SHP77 treated with DMSO at 0.1 percent for 48 hours (cell line): ENCODE data around the gene OXCT1.
A peak's percentile ranks its signal among the peaks of the same experiment; 100 is the strongest.
"Not testable (repeated sequence)": the region's sequence is repeated elsewhere in the genome, so short reads cannot be mapped to it uniquely, and the experiment has no call there.

ENCODE experiments used
- DNase-seq: peaks from one replicate; lab custom pipeline; 2025; lab: John Stamatoyannopoulos, UW

The OXCT1 gene

DNA sequence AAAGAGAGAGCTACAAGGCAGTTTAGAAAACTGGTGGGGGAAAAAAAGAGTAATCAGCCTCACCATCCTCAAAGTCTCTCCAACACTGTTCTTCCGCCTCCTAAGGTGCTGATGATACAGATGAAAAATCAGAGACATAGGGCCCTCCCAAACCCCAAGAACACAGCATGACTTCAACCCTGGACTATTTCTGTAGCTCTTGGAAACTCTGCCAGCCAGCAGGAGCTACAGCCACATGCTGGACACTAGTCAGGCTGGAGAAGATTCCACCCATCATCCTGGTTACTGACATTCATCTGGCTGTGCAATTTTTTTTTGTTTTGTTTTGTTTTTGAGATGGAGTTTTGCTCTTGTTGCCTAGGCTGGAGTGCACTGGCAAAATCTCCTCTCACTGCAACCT is 42.4 kb downstream of the OXCT1 start:
- DNase-seq, result no peak

DNA sequence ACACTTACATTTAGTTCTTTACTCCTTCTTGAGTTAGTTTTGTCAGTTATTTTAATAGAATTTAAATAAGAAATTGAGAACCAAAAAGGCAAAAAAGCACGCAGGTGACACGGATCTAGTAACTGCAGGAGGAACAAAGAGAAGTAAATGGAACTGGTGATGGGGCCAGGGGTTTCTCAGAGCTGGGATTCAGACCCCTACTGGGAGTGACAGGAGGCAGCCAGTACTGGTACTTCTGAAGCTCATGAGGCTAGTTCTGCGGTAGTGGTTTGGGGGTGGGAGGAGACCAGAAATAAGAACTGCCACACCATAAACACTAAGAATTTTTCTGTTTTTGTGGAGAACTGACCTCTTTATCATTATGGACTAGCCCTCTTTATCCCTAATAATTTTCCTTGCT is 48.2 kb downstream of the OXCT1 start:
- DNase-seq, result no peak

DNA sequence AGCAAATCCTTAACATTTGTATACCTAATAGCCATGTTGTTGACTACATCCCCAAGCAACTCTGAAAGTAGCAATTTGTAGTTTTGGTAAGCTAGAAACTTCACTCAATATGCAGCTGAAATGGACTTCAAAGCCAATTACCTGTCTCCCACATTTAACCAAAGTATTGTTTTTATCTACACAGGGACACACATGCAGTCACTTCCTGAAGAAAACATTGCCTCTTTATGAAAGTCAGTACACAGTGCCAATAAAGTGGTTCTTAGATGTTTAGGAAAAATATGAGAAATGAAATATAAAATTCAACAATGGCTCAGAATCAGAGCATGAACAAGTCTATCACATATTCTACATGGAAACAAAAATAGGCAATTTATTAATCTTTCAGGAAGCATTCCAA is 49.2 kb downstream of the OXCT1 start:
- DNase-seq, result no peak

DNA sequence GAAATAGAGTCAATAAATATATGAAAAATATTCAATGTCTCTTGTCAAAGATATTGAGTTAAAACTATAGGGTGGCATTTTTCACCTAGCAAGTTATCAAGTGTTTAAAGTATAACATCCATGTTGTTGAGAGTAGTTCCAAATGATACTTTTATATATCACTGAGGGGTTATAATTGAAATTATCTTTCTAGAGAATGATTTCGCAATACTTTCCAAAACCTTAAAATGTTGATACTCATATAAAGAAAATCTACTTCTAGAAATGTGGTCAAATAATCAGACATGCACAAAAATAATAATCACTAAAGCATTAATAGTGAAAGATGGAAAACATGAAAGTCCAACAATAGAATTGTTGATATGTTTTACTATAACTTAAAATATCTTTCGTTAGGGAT is 50.1 kb downstream of the OXCT1 start:
- DNase-seq, result no peak

DNA sequence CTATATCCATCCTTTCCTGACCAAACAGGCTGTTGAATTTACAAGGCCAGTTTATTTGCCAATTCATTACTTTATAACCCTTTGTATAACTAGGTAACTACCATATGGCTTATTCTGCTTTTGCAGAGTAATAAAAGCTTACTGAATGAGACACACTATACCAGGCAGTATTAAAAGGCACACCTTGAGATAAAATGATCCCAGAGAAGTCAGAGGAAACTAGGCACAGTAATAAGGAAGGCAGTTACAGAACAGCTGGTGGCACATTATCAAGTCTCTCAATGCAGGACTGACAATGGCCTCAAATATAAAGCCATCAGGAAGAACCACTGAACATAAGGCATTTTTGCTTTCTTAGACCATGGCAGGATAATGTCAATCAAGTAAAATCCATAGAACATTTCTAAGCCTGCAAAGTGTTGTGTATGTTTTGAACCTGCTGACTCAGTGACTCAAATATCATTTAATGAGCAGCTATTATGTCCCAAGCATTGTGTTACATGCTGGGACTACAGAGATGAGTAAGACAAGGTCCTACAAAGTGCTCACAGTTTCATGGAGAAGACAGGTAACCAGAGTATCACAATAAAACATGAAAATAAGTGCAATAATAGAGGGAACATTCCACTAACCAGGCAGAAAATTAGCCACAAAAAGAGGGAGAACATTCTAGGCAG is 52.5 kb downstream of the OXCT1 start:
- no peak for DNase-seq

DNA sequence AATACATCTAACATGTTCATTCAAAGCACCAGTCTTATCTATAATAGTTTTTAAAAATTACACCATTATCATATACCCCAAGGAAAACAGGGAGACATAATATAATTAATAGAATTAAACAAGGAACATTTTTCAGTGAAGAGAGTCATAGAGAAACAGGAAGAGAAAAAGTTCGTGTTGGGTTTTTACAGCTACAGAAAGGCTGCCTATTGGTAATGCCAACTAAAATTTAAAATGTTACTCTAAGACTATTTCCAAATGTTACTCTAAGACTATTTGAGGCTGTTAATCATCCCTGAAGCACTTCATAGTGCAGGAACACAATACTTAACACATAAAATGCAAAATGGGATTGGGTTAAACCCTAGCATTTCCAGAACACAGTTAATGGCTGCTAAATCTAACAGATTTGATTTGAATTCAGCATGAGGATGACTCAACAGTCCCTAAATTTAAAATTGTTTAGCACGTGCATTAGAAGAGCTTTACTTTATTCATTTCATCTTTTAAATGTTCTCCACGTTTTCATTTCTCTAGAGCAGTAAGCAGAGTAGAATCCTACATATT is 54.5 kb downstream of the OXCT1 start:
- DNase-seq, result no peak

DNA sequence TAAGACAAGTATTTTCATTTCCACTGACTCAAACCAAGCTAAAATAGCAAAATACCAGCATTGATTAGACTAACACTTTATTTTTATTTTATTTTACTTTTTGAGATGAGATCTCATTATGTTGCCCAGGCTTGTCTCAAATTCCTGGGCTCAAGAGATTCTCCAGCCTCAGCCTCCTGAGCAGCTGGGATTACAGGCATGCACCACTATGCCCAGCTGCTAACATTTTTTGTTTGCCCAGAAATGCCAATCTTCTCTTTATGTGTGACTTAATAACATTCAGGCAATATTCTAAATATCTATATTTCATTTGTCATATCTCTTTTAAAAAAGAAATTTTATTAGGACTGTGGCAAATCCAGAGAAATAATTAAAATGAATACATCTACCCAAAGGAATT is 55.0 kb downstream of the OXCT1 start:
- DNase-seq, result no peak

DNA sequence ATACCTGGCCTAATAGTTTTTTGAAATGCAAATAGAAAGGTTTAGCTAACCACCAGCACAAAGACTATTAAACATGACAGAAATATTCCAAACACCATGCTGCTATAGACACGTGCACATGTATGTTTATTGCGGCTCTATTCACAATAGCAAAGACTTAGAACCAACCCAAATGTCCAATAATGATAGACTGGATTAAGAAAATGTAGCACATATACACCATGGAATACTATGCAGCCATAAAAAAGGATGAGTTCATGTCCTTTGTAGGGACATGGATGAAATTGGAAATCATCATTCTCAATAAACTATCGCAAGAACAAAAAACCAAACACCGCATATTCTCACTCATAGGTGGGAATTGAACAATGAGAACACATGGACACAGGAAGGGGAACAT is 55.9 kb downstream of the OXCT1 start:
- not testable (repeated sequence) for DNase-seq

DNA sequence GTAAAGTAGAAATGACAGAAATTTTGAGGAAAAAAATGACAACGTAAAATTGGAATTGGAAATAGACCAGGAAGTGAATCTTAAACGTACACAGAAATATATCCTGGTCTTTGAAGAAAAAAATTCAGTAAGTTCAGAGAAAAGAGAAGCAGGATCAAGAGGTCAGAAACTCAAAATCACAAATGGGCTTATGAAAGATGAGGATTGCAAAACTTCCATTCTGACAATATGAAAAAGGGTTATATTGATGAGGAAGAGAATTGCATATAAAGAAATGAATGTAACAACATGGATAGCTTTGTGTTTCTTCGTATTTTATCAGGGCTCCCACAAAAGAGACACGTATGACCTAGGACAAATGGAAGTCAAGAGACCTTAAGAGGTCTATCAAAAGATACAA is 58.1 kb downstream of the OXCT1 start:
- DNase-seq, result no peak

DNA sequence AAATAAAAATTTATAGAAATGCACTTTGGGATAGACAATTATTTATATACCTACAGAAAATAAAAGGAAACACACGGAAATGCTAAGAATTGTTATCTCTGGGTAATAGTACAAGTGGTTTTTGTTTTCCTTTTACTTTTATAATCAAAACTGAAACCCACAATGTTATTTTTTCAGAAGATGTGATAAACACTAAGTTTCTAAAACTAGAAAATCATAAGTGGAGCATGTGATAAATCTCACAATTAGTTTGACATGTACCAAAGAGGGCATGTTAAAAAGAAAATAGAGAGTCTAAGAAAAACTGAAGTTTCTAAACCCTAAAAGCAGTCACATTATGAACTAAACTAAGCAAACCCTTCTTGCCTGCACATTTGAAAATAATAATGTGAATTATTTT is 61.1 kb downstream of the OXCT1 start:
- DNase-seq, result no peak

DNA sequence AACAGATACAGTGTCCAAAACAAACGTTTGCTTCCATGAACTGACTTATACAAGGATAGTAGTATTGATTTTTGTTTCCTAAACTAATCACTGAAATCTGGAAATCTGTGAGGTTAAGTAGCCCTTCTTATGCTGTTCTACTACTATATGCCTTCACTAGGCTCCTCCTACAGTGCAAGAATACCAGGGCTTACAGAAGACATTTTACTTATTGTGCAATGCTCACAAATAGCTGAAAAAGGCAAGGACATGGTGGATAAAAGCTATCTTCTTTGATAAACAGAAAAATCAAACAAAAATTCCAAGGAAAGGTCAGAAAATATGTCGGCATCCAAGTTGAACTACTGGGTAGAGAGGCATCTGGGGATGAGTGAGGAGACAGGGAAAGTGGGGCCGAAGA is 61.9 kb downstream of the OXCT1 start:
- DNase-seq, result no peak

DNA sequence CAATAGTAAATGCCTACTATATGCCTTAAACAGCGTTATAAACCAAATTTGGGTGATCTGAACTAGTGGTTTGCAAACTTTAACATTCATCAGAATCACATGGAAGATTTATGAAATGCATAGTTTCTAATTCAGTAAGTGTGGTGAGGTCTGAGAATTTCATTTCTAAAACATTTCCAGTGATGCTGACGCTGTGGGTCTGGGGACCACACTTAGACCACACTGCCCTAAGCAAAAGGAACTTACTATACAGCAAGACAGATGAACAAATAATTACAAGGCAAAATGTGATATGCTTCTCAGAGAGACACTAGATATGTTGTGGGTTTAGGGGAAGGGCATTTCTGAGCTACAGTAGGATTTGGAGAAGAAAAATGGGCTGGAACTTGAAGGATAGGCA is 72.6 kb downstream of the OXCT1 start:
- DNase-seq, result no peak

DNA sequence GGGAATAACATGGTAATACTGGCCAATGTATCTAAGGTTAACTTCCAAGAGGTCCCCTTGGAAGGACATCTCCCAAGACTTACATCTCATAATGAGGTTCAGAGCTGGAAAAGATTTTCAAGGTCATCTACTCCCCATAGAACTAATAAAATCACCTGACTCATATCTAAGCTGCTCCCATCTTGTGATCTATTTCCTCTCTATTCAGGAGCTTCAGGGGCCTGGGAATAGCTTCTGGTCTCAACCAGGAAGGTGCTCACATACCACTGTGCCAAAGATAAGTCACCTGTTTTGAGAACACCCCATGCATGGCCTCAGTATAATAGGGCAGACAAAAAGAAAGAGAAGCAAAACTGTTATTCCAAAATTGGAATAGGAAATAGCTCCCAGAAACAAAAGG is 74.2 kb downstream of the OXCT1 start:
- no peak for DNase-seq

DNA sequence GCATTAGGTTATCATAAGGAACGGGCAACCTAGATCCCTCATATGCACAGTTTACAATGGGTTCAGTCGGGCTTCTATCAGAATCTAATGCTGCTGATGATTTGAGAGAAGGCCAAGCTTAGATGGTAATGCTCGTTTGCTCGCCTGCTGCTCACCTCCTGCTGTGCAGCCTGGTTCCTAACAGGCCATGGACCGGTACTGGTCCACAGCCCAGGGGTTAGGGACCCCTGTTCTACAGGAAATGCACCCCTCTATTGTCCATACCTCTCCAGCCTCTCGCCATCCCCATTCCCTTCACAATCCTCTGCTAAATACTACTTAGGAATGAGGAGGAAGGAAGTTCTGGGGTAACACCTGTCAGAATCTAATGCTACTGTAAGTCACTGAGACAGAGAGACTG is 75.1 kb downstream of the OXCT1 start:
- DNase-seq, result no peak

DNA sequence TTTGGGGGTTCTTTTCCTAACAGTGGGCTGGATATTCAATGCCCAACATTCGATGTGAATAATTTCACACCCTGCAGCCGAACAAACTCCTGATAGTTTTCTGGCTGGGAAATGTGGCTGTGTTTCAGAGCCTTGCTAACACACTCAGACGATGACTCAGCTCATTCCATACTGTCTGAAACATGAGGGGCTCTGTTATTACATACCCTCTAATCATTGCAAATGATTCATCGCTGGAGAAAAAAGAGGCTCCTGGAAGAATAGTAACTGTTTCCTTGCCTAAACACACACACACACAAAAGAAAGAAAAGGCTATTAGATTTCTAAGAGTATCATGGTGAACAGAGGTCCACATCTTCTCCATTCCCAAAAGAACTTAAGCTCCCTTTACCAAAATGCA is 75.8 kb downstream of the OXCT1 start:
- DNase-seq, result peak; percentile 23

DNA sequence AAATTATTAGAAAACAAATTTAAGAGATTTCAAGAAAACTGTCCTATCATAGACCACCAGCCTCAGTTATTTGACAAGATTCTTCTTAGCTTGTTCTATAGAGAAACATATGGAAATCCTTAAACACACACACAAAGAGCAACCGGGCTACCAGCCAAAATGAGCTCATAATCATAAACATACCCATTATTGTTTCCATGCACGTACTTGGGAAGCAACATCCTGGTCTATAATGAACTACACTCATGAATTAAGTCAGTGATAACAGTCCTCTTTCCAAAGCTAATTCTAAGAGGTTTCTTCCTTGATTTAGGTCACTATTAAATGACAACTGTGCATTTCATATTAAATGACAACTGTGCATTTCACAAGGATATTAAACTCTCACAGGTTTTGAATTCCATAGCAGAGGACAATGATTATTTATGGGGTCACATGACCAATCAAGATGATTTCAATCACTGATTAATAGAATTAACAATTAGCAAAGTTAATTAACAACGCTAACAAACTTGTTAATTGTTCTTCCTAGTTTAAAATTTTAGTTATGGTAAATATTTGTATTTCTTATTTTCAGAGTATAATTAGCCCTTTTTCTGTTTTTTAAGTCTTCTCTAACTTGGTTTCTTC is 77.0 kb downstream of the OXCT1 start:
- peak; percentile 86 for DNase-seq

DNA sequence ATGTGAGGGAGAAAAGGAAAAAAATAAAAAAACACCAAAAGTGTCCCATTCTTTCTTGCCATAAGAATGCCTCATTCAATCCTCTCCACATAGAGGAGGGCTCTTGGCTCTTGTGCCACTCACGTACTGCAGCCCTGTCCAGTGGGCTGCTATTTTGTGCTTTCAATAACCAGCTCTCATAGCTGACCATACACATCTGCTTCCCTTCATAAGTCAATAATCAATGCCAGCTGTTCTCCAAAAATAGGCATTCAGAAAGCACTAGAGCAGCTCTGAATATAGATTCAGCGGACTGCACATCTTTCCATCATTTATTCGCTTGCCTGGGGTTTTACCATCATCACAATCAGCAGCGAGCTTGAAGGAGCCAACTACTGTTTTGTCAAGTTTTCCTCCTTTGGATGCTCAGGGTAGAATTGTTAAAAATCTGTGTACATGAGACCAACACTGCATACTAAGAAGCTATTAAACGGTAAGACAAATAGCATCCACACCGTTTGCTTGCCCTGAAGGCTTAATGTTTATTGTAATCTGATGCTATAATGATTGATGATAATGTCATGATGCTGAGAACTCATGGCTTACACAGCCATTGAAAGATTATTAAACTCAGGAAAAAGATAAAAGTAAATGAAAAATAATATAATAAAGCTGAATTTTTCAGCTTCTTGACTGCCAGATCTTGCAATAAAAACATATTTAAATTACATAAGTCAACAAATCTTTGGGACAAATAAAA is 80.0 kb downstream of the OXCT1 start:
- peak; percentile 33 for DNase-seq

DNA sequence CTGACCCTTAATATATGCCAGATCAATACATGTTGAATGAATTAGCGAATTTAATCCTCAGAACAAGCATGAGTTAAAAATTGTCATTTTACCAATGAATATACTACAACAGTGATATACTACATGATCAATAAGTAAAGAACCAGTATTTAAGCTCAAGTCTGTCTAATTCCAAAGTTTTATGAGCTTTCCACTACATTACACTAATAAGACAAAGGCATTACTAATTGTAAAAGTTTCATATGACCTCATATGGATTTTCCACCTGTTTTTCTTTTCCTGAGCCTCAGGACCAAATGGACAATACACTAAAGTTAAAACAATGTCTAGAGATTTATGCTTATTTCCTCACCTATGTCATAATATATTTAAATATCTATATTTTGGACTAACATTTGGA is 80.8 kb downstream of the OXCT1 start:
- DNase-seq, result no peak

DNA sequence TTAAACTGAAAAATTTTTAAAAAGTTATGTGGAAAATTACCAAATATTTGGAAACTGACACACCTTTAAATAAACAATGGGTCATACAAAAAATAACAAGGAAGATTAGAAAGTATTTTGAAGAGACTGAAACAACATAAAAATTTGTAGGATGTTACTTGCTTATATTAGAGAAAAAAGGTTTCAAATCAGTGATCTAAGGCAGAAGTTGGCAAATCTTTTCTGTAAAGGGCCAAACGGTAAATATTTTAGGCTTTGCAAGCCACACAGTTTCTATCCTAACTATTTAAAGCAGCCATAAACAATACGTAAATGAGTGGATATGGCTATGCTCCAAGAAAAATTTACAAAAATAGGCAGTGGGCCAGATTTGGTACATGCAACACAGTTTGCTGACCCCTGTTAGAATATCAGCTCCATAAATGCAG is 81.3 kb downstream of the OXCT1 start:
- peak; percentile 53 for DNase-seq

DNA sequence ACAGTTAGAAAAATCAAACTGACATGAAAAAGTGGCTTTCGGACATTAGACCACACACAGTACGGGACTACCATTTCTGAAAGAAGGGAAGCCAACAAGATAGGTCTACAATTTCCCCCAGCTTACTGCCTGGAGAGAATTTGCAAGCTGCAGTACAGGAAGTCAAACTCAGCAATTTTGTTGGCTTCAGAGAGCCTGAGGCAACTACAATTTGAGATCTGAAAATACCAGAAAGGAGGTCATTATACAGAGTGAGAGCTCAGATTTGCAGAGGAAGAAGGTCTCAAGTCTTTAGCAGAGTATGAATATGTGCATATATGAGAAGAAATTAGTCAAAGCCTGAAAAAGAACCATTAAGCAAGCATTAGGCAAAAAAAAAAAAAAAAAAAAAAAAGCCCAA is 83.0 kb downstream of the OXCT1 start:
- no peak for DNase-seq

DNA sequence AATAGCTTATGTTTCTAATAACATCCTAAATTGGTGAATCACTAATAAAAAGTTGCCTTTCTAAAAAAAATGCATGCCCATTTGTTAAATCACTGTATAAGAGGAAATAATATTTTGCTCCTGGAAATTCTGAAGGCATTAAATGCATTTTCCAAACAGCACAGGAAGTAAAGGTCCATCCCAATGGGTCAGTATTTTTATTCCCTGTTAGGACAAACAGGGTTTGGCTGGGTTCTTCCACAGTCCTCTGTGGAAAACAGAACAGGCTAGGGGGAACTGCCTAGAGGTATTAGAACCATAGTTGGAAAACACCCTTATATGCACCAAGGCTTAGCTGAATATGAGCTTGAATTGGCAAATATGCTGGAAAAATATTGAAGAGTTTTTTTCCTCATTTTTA is 85.2 kb downstream of the OXCT1 start:
- DNase-seq, result no peak

DNA sequence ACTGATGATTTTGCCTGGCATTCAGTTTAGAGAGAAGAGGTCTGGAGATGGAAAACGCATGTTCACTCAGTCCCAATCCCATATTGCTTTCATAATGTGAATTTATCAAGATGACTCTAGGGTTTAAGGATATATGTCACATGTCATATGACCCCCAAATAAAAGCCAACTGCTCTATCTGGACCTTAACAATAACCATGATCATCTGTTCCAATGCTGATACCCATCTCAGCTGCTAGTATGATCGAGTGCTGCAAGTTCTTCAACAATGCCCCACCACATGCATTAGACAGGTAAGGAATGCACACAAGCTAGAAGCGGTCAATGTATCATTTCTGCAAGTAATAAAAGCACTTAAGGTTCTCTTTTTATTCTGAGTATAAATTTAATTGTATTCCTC is 91.8 kb downstream of the OXCT1 start:
- no peak for DNase-seq

DNA sequence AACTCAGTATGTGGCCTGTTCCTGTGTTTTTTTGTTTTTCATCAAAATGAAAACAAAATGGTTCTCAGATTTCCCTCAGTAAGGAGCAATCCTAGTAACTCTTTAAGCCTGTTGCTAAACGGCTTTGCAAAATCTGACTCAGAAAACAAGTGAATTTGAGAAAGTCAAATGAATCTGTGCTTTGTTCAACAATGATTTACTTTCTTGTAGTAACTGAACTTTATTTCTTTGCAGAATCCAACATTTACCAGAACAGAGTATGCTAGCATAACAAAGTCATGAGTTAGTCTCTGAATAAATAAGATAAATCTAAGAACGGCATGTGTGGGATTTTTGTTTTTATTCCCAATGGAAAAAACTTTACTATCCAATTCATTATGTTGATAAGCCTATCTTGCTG is 93.8 kb downstream of the OXCT1 start:
- DNase-seq, result no peak
